Activated T-cell treated with anti-CD3 and anti-CD28 coated beads, Interleukin-2, amount 50 U/mL, for 24 hours (primary cell): ENCODE results near the gene PNKD.

Source experiments
- DNase-seq: peaks from one replicate; pipeline ENCODE4 v3.0.0-alpha.2; 2020
- H3K27ac Mint-ChIP-seq: 2 replicates; pipeline ENCODE4 v1.8.0; 2020; ENCODE audit warnings: mild to moderate bottlenecking, mixed read lengths
- H3K27me3 Mint-ChIP-seq: 2 replicates; pipeline ENCODE4 v1.8.0; 2020; ENCODE audit warnings: mixed read lengths
- H3K36me3 Mint-ChIP-seq: 2 replicates; pipeline ENCODE4 v1.8.0; 2020; ENCODE audit warnings: low read depth, mixed read lengths
- H3K4me1 Mint-ChIP-seq: 2 replicates; pipeline ENCODE4 v1.8.0; 2020; ENCODE audit warnings: low read depth, mixed read lengths
- H3K4me3 Mint-ChIP-seq: 2 replicates; pipeline ENCODE4 v1.8.0; 2020; ENCODE audit warnings: mild to moderate bottlenecking, moderate library complexity, mixed read lengths
- H3K9me3 Mint-ChIP-seq: 2 replicates; pipeline ENCODE4 v1.8.0; 2020; ENCODE audit warnings: mixed read lengths

The PNKD gene, protein sequence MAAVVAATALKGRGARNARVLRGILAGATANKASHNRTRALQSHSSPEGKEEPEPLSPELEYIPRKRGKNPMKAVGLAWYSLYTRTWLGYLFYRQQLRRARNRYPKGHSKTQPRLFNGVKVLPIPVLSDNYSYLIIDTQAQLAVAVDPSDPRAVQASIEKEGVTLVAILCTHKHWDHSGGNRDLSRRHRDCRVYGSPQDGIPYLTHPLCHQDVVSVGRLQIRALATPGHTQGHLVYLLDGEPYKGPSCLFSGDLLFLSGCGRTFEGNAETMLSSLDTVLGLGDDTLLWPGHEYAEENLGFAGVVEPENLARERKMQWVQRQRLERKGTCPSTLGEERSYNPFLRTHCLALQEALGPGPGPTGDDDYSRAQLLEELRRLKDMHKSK

GRCh38 chr2:218269900-218270720, at the start of gene PNKD, which contains the start of gene AAMP:
Gene PNKD (plus strand): TSS chr2:218270519. CDS start chr2:218270536, 17 bp downstream.
Gene AAMP (minus strand): TSS chr2:218270137. CDS start chr2:218270086, 51 bp downstream.
- DNase-seq = peak; percentile 100
- no peaks in the 10 kb centered on the region for H3K9me3 Mint-ChIP-seq
- H3K27me3 Mint-ChIP-seq = no peaks in the 10 kb centered on the region
- peaks cover 48% of the 10 kb centered on the region for H3K4me1 Mint-ChIP-seq
- peak within 1 kb of the TSS; percentile 90 for H3K4me3 Mint-ChIP-seq
- peaks cover 80% of the 10 kb centered on the region for H3K36me3 Mint-ChIP-seq
- peak within 1 kb of the TSS; percentile 97 for H3K27ac Mint-ChIP-seq

DNA sequence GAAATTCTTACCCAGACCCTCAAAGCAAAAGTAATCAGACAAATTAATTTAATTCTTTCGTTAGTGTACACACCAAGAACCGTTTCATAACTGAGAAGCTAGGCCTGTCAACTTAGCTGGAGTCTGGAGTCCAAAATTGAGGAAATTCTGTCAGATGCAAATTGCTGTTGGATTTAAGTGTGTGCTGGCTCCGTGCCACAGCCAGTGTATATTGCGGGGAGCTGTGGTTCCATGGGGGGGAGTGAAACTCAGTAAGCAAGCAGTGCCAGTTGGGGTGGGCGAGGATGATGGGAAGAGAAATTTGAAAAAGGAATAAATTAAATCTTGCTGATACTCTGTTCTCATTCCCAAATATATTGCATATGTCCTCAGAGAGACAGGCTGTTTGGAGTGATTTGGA, 49.3 kb upstream of the PNKD start:
- no peak for DNase-seq
- peak overlapping the region; percentile 91 for H3K4me3 Mint-ChIP-seq
- no peaks in the 10 kb centered on the region for H3K27me3 Mint-ChIP-seq
- H3K9me3 Mint-ChIP-seq = no peaks in the 10 kb centered on the region
- H3K36me3 Mint-ChIP-seq = peaks cover 91% of the 10 kb centered on the region
- peak overlapping the region; percentile 94 for H3K27ac Mint-ChIP-seq
- peaks cover 78% of the 10 kb centered on the region for H3K4me1 Mint-ChIP-seq

- Mint-ChIP-seq H3K27ac (peak overlapping the region; percentile 94), H3K9me3 (no peaks in the 10 kb centered on the region), H3K4me1 (peaks cover 86% of the 10 kb centered on the region), H3K36me3 (peaks cover 100% of the 10 kb centered on the region), H3K27me3 (no peaks in the 10 kb centered on the region), H3K4me3 (peak overlapping the region; percentile 91)
- DNase-seq = no peak
Observed at GRCh38 chr2:218223046-218223445, 47.3 kb upstream of the PNKD start.

DNA sequence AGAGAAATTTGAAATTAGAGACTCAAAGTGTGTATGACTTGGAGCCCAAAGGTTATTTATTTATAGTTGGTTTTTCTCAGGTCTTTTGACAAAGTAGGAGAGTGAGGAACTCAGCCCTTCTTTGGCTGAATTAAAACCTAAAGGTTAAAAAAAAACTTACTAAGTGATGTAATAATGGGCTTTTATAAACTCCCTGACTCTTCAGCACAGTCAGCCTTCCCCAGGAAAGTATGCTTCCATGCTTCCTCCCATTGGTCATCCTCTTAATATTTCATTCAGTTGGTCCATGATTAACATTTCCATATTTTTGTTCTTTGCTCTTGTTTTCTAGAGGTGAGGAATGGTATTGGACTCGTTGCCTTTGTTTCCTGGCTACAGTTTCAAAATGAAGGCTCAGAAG, 46.1 kb upstream of the PNKD start:
- Mint-ChIP-seq H3K27ac (peak overlapping the region; percentile 94), H3K4me3 (peak overlapping the region; percentile 91), H3K9me3 (no peaks in the 10 kb centered on the region), H3K27me3 (no peaks in the 10 kb centered on the region), H3K4me1 (peaks cover 94% of the 10 kb centered on the region), H3K36me3 (peaks cover 100% of the 10 kb centered on the region)
- no peak for DNase-seq

- no peak for DNase-seq
- H3K4me1 Mint-ChIP-seq = peaks cover 93% of the 10 kb centered on the region
- H3K4me3 Mint-ChIP-seq = no peak overlapping the region
- peaks cover 98% of the 10 kb centered on the region for H3K36me3 Mint-ChIP-seq
- H3K9me3 Mint-ChIP-seq = no peaks in the 10 kb centered on the region
- no peaks in the 10 kb centered on the region for H3K27me3 Mint-ChIP-seq
- peak overlapping the region; percentile 94 for H3K27ac Mint-ChIP-seq
Observed at GRCh38 chr2:218226903-218227302, 43.4 kb upstream of the PNKD start.

GRCh38 chr2:218228366-218229090, 41.8 kb upstream of the PNKD start:
- peak overlapping the region; percentile 96 for H3K27ac Mint-ChIP-seq
- H3K4me3 Mint-ChIP-seq = peak overlapping the region; percentile 60
- no peak for DNase-seq
- H3K4me1 Mint-ChIP-seq = peaks cover 85% of the 10 kb centered on the region
- H3K27me3 Mint-ChIP-seq = no peaks in the 10 kb centered on the region
- peaks cover 95% of the 10 kb centered on the region for H3K36me3 Mint-ChIP-seq
- H3K9me3 Mint-ChIP-seq = no peaks in the 10 kb centered on the region

DNA sequence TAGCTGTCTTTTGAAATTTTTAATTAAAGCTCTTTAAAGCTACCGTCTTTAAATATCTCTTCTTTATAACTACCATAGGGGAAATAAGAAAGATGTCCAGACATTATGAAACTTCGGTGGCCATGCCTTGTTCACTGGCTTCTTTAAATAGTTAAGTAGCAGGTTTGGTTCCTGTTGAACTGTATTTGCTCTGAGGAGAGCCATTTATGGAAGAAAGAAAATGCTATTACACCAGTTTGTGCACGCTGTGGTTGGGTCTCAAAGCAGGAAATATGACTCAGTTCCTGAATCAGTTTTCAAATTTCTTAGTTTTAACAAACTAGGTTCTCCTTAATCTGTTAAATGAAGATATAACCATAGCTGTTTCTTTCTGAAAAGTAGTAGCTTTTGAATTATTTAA, 41.1 kb upstream of the PNKD start:
- Mint-ChIP-seq H3K9me3 (no peaks in the 10 kb centered on the region), H3K27me3 (no peaks in the 10 kb centered on the region), H3K36me3 (peaks cover 95% of the 10 kb centered on the region)

GRCh38 chr2:218229851-218230250, 40.5 kb upstream of the PNKD start:
- Mint-ChIP-seq H3K36me3 (peaks cover 95% of the 10 kb centered on the region), H3K27me3 (no peaks in the 10 kb centered on the region), H3K27ac (peak overlapping the region; percentile 92), H3K4me3 (peak overlapping the region; percentile 56), H3K9me3 (no peaks in the 10 kb centered on the region), H3K4me1 (peaks cover 84% of the 10 kb centered on the region)
- no peak for DNase-seq

More for the DNA sequence above, 41.1 kb upstream of the PNKD start:
- Mint-ChIP-seq H3K4me3 (peak overlapping the region; percentile 60), H3K27ac (peak overlapping the region; percentile 96), H3K4me1 (peaks cover 85% of the 10 kb centered on the region)
- no peak for DNase-seq

GRCh38 chr2:218230882-218231281, 39.4 kb upstream of the PNKD start:
- peaks cover 95% of the 10 kb centered on the region for H3K36me3 Mint-ChIP-seq
- peaks cover 73% of the 10 kb centered on the region for H3K4me1 Mint-ChIP-seq
- H3K27me3 Mint-ChIP-seq = no peaks in the 10 kb centered on the region
- no peaks in the 10 kb centered on the region for H3K9me3 Mint-ChIP-seq
- peak overlapping the region; percentile 56 for H3K4me3 Mint-ChIP-seq
- H3K27ac Mint-ChIP-seq = peak overlapping the region; percentile 92
- DNase-seq = no peak

DNA sequence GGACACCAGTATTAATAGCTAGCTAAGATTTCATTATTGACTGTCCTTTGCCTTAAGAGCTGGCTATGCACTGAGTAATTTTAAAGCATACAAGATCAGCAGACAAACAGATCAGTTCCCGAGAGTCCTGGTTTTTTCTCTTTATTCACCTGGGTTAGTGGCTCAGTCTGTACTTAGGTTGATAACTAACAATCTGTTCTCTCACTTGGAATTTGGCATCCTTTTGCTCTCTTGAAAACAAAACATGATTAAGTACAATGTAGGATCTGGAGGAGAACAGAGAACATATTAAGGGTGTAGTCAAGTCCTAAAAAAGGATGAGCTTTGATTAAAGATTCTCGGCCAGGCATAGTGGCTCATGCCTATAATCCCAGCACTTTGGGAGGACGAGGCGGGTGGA, 36.8 kb upstream of the PNKD start:
- Mint-ChIP-seq H3K9me3 (no peaks in the 10 kb centered on the region), H3K4me1 (peaks cover 50% of the 10 kb centered on the region), H3K36me3 (peaks cover 95% of the 10 kb centered on the region), H3K4me3 (no peak overlapping the region), H3K27me3 (no peaks in the 10 kb centered on the region), H3K27ac (peak overlapping the region; percentile 73)
- no peak for DNase-seq

- Mint-ChIP-seq H3K4me3 (no peak overlapping the region), H3K27ac (peak overlapping the region; percentile 79), H3K9me3 (no peaks in the 10 kb centered on the region), H3K36me3 (peaks cover 97% of the 10 kb centered on the region), H3K4me1 (peaks cover 44% of the 10 kb centered on the region), H3K27me3 (no peaks in the 10 kb centered on the region)
- no peak for DNase-seq
Observed at GRCh38 chr2:218234521-218234920, 35.8 kb upstream of the PNKD start.

DNA sequence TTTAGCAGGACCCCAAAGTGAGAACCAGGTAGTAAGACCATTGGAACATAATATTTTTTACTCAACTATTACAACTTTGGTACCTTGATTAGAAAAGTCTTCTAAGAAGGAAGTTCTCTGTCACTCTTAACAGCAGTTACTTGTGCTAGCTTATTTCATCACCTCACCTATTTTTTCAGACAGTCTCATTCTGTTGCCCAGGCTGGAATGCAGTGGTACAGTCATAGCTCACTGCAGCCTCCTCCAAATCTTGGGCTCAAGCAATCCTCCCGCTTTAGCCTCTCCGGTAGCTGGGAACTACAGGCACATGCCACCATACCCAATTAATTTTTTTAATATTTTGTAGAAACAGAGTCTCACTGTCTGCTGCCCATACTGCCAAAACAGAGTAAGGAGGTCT, 35.3 kb upstream of the PNKD start:
- Mint-ChIP-seq H3K4me3 (no peak overlapping the region), H3K27me3 (no peaks in the 10 kb centered on the region), H3K27ac (peak overlapping the region; percentile 79), H3K9me3 (no peaks in the 10 kb centered on the region), H3K36me3 (peaks cover 97% of the 10 kb centered on the region), H3K4me1 (peaks cover 40% of the 10 kb centered on the region)
- DNase-seq = no peak

DNA sequence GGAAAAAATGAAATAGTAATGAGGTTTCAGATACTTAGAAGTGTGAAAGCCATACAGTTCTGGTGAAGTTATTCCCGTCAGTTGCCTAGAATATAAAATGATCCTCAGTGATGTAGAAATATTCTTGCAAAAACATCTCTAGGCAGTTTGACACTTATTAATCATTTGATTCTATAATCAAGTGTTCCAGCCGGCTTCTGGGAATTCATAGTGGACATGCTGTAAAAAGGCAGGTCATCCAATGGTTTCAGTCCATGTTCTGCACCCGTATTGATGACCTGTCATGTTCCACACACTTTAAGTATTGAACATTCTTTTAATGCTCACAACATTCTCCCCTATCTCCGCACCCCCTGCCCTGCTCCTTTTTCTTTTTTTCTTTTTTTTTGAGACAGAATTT, 33.5 kb upstream of the PNKD start:
- DNase-seq = no peak
- Mint-ChIP-seq H3K27me3 (no peaks in the 10 kb centered on the region), H3K9me3 (no peaks in the 10 kb centered on the region), H3K36me3 (peaks cover 97% of the 10 kb centered on the region), H3K27ac (peak overlapping the region; percentile 79), H3K4me3 (no peak overlapping the region), H3K4me1 (peaks cover 35% of the 10 kb centered on the region)

- DNase-seq = no peak
- H3K27me3 Mint-ChIP-seq = no peaks in the 10 kb centered on the region
- H3K4me3 Mint-ChIP-seq = no peak overlapping the region
- H3K27ac Mint-ChIP-seq = peak overlapping the region; percentile 79
- H3K36me3 Mint-ChIP-seq = peaks cover 99% of the 10 kb centered on the region
- no peaks in the 10 kb centered on the region for H3K9me3 Mint-ChIP-seq
- H3K4me1 Mint-ChIP-seq = peaks cover 33% of the 10 kb centered on the region
Observed at GRCh38 chr2:218238887-218239286, 31.4 kb upstream of the PNKD start.
